Neuronal stem cell (in vitro differentiated cells): ENCODE data around the gene LPAR1.
"Not testable (repeated sequence)": the region's sequence is repeated elsewhere in the genome, so short reads cannot be mapped to it uniquely, and the experiment has no call there.

Source experiments
- DNase-seq: peaks from one replicate; pipeline ENCODE4 v3.0.0-alpha.2; 2013; ENCODE audit warnings: low spot score
- H2AFZ ChIP-seq: one replicate; pipeline ENCODE4 v1.6.1; 2013; ENCODE audit warnings: mild to moderate bottlenecking, low read length, inconsistent platforms
- H2AK5ac ChIP-seq: 2 replicates; pipeline ENCODE4 v1.6.1; 2013; ENCODE audit warnings: low read depth, mild to moderate bottlenecking, inconsistent platforms, low read length, moderate library complexity, mixed read lengths
- H2BK120ac ChIP-seq: 2 replicates; pipeline ENCODE4 v1.6.1; 2013; ENCODE audit warnings: low read depth, mild to moderate bottlenecking, inconsistent platforms, low read length, moderate library complexity, mixed read lengths
- H2BK12ac ChIP-seq: one replicate; pipeline ENCODE4 v1.6.1; 2013; ENCODE audit warnings: low read length, inconsistent platforms
- H2BK15ac ChIP-seq: 2 replicates; pipeline ENCODE4 v1.6.1; 2013; ENCODE audit warnings: mild to moderate bottlenecking, low read length, inconsistent platforms, mixed read lengths
- H2BK5ac ChIP-seq: one replicate; pipeline ENCODE4 v1.6.1; 2013; ENCODE audit warnings: inconsistent platforms, mild to moderate bottlenecking, low read length, moderate library complexity
- H3K14ac ChIP-seq: one replicate; pipeline ENCODE4 v1.6.1; 2013; ENCODE audit warnings: low read length, inconsistent platforms
- H3K18ac ChIP-seq: 2 replicates; pipeline ENCODE4 v1.6.1; 2013; ENCODE audit warnings: low read length, inconsistent platforms
- H3K23ac ChIP-seq: 2 replicates; pipeline ENCODE4 v1.6.1; 2013; ENCODE audit warnings: low read depth, mild to moderate bottlenecking, mixed read lengths, low read length, inconsistent platforms; ENCODE audit not compliant: poor library complexity
- H3K27ac ChIP-seq: replicated peaks from 3 replicates; pipeline ENCODE4 v1.5.1; 2013; ENCODE audit warnings: low read length, inconsistent platforms
- H3K27me3 ChIP-seq, 3 experiments: 2 replicates each; pipeline ENCODE4 v1.6.1; 2013; ENCODE audit warnings: low read length in 3 of 3, mild to moderate bottlenecking in 2 of 3, inconsistent platforms in 1 of 3, low read depth in 1 of 3, mixed read lengths in 1 of 3, moderate library complexity in 1 of 3; ENCODE audit not compliant: control insufficient read depth in 3 of 3, insufficient read depth in 3 of 3
- H3K36me3 ChIP-seq, 2 donors: replicated peaks in 1 of 2; 2 replicates each; pipeline ENCODE4 v1.6.1; 2013; ENCODE audit warnings: low read length in 2 of 2; ENCODE audit not compliant: control insufficient read depth in 2 of 2, insufficient read depth in 2 of 2
- H3K4ac ChIP-seq: 2 replicates; pipeline ENCODE4 v1.6.1; 2013; ENCODE audit warnings: inconsistent platforms, mild to moderate bottlenecking, low read length, moderate library complexity
- H3K4me1 ChIP-seq, 2 donors: 1 replicate in 1 of 2; 2 replicates in 1 of 2; pipeline ENCODE4 v1.6.1; 2013; ENCODE audit warnings: low read length in 2 of 2, low read depth in 1 of 2; ENCODE audit not compliant: control insufficient read depth in 2 of 2, insufficient read depth in 1 of 2
- H3K4me2 ChIP-seq: one replicate; pipeline ENCODE4 v1.6.1; 2013; ENCODE audit warnings: mild to moderate bottlenecking, low read length, inconsistent platforms; ENCODE audit not compliant: insufficient read depth, poor library complexity, severe bottlenecking
- H3K4me3 ChIP-seq, 2 donors: 2 replicates each; pipeline ENCODE4 v1.5.1; 2013; ENCODE audit warnings: low read length in 2 of 2, mild to moderate bottlenecking in 2 of 2, inconsistent platforms in 1 of 2, moderate library complexity in 1 of 2
- H3K79me1 ChIP-seq: one replicate; pipeline ENCODE4 v1.6.1; 2013; ENCODE audit warnings: low read depth, mild to moderate bottlenecking, inconsistent platforms, low read length, moderate library complexity
- H3K9ac ChIP-seq: one replicate; pipeline ENCODE4 v1.6.1; 2013; ENCODE audit warnings: mild to moderate bottlenecking, low read depth, low read length, inconsistent platforms; ENCODE audit not compliant: poor library complexity
- H3K9me3 ChIP-seq, 2 donors: replicated peaks in 1 of 2; 2 replicates each; pipeline versions ENCODE3 to v1.6.1; 2013; ENCODE audit warnings: low read length in 2 of 2, mild to moderate bottlenecking in 2 of 2, inconsistent platforms in 1 of 2, low read depth in 1 of 2, mixed read lengths in 1 of 2, moderate library complexity in 1 of 2; ENCODE audit not compliant: control insufficient read depth in 2 of 2, insufficient read depth in 1 of 2
- H4K8ac ChIP-seq: one replicate; pipeline ENCODE4 v1.6.1; 2013; ENCODE audit warnings: low read depth, mild to moderate bottlenecking, inconsistent platforms, low read length, moderate library complexity
- H4K91ac ChIP-seq: one replicate; pipeline ENCODE4 v1.6.1; 2013; ENCODE audit warnings: low read length, low read depth, mild to moderate bottlenecking, inconsistent platforms; ENCODE audit not compliant: poor library complexity
- WGBS, 2 donors: extraction: QIAGEN DNeasy Blood & Tissue Kit; methylation state at CpG; one replicate each; pipeline ENCODE4 v1.1.7; 2013; ENCODE audit warnings: missing lambda C conversion rate in 2 of 2, mixed read lengths in 1 of 2; ENCODE audit not compliant: insufficient read length in 2 of 2, insufficient replicate concordance in 1 of 2; ENCODE audit errors: extremely low coverage in 2 of 2; 5-methylcytosine and 5-hydroxymethylcytosine counted together

LPAR1 gene

DNA sequence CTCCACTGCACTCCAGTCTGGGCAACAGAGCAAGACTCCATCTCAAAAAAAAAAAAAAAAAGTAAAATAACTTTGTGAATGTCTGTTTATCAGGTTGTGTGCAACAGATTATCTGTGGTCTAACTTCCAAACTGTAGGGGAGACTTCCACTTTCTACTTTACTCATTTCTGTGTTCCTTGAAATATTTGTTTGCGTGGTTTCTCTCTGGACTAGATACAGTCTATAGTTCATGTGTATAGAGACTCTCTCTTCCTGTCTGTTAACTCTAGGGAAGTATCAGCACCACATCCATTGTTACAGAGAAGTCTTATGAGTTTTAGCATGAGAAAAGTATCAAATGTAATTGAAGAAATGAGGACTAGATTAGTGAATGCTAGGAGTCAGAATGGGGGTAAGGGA, 168.3 kb downstream of the LPAR1 start:
- H2AK5ac ChIP-seq, result no peak overlapping the region
- H3K4me2 ChIP-seq, result no peak overlapping the region
- H3K27ac ChIP-seq, result no peak overlapping the region
- no peak overlapping the region for H4K8ac ChIP-seq
- H2AFZ ChIP-seq, result no peak overlapping the region
- no peak overlapping the region for H3K23ac ChIP-seq
- H4K91ac ChIP-seq, result no peak overlapping the region
- no peak overlapping the region for H3K4ac ChIP-seq
- H3K18ac ChIP-seq, result no peak overlapping the region
- no peaks in the 10 kb centered on the region for H3K27me3 ChIP-seq
- no peak overlapping the region for H3K9ac ChIP-seq
- no peak overlapping the region for H3K14ac ChIP-seq
- H2BK120ac ChIP-seq, result no peak overlapping the region
- peaks cover 0 to 26% of the 10 kb centered on the region in 2 donors for H3K36me3 ChIP-seq
- H3K4me3 ChIP-seq, result no peak overlapping the region
- no peak overlapping the region for H2BK12ac ChIP-seq
- no peaks in the 10 kb centered on the region for H3K79me1 ChIP-seq
- no peak for DNase-seq
- no peak overlapping the region for H2BK5ac ChIP-seq
- H3K9me3 ChIP-seq, result peaks cover 0 to 13% of the 10 kb centered on the region in 2 donors
- H3K4me1 ChIP-seq, result no peaks in the 10 kb centered on the region
- H2BK15ac ChIP-seq, result no peak overlapping the region
- no CpG with 5 or more reads among the region's 1 CpG for WGBS, 2 donors

GRCh38 chr9:110864011-110864410, 174.3 kb downstream of the LPAR1 start:
- Histone ChIP-seq H3K9me3 (peaks cover 7 to 22% of the 10 kb centered on the region in 2 donors), H3K23ac (no peak overlapping the region), H2AFZ (no peak overlapping the region), H3K18ac (no peak overlapping the region), H2AK5ac (no peak overlapping the region), H3K4ac (no peak overlapping the region), H2BK5ac (no peak overlapping the region), H3K27me3 (no peaks in the 10 kb centered on the region), H4K91ac (no peak overlapping the region), H3K79me1 (no peaks in the 10 kb centered on the region), H3K4me1 (no peaks in the 10 kb centered on the region), H3K4me2 (no peak overlapping the region), H2BK15ac (no peak overlapping the region), H3K9ac (no peak overlapping the region), H3K14ac (no peak overlapping the region), H3K4me3 (no peak overlapping the region), H4K8ac (no peak overlapping the region), H2BK120ac (no peak overlapping the region), H2BK12ac (no peak overlapping the region), H3K36me3 (no peaks in the 10 kb centered on the region), H3K27ac (no peak overlapping the region)
- no peak for DNase-seq
- no CpG with 5 or more reads among the region's 2 CpGs for WGBS, 2 donors

- H4K91ac ChIP-seq, H2BK120ac ChIP-seq, H3K27me3 ChIP-seq, H3K4me1 ChIP-seq, H3K27ac ChIP-seq, H3K4me3 ChIP-seq, H3K14ac ChIP-seq, H2AK5ac ChIP-seq, H2AFZ ChIP-seq, H4K8ac ChIP-seq, H3K18ac ChIP-seq, H3K4ac ChIP-seq, H3K79me1 ChIP-seq, H3K36me3 ChIP-seq, H2BK5ac ChIP-seq, H2BK15ac ChIP-seq, H2BK12ac ChIP-seq, H3K23ac ChIP-seq, H3K4me2 ChIP-seq, H3K9ac ChIP-seq, DNase-seq: not testable (repeated sequence)
- no CpG with 5 or more reads among the region's 4 CpGs for WGBS, 2 donors
- peaks cover 7 to 27% of the 10 kb centered on the region in 2 donors for H3K9me3 ChIP-seq
Measured at GRCh38 chr9:110861370-110862110, 176.7 kb downstream of the LPAR1 start.

- Histone ChIP-seq H3K4me1 (no peaks in the 10 kb centered on the region), H3K27ac (no peak overlapping the region), H4K91ac (no peak overlapping the region), H3K9me3 (peaks cover 6 to 35% of the 10 kb centered on the region in 2 donors), H3K36me3 (no peaks in the 10 kb centered on the region), H4K8ac (no peak overlapping the region), H2BK12ac (no peak overlapping the region), H3K4me3 (no peak overlapping the region), H3K23ac (no peak overlapping the region), H3K4me2 (no peak overlapping the region), H3K79me1 (no peaks in the 10 kb centered on the region), H2BK120ac (no peak overlapping the region), H3K14ac (no peak overlapping the region), H2AK5ac (no peak overlapping the region), H3K9ac (no peak overlapping the region), H3K27me3 (no peaks in the 10 kb centered on the region), H3K18ac (no peak overlapping the region), H2BK15ac (no peak overlapping the region), H2AFZ (no peak overlapping the region), H3K4ac (no peak overlapping the region), H2BK5ac (no peak overlapping the region)
- no CpG with 5 or more reads among the region's 3 CpGs for WGBS, 2 donors
- DNase-seq, result no peak
Measured at GRCh38 chr9:110856772-110857171, 181.5 kb downstream of the LPAR1 start.
